ENCODE measurements around the gene OPN1MW. TPM values are rescaled to one million over a fixed set of nuclear protein-coding genes. Genes with fewer than 3 reads are reported as not detected.
"Not testable (repeated sequence)": the region's sequence is repeated elsewhere in the genome, so short reads cannot be mapped to it uniquely, and the experiment has no call there.

OPN1MW gene
- not detected in 2 replicates for total RNA-seq (2012; rRNA removed)
- not detected in 2 replicates for polyA plus RNA-seq (2012; rRNA removed)
- polyA plus RNA-seq (2012; cell fraction: cytosol; rRNA removed), result not detected in 2 replicates
- not detected in 2 replicates for polyA plus RNA-seq (2012; cell fraction: nucleus; rRNA removed; ENCODE audit: low replicate concordance)
- not detected for Bru-seq, nascent RNA
- BruChase-seq, experiment 1, labeled RNA remaining after a 6-hour chase, result not detected
- BruChase-seq, experiment 2, labeled RNA remaining after a 2-hour chase, result not detected
- long read RNA-seq, result 0 reads

DNA sequence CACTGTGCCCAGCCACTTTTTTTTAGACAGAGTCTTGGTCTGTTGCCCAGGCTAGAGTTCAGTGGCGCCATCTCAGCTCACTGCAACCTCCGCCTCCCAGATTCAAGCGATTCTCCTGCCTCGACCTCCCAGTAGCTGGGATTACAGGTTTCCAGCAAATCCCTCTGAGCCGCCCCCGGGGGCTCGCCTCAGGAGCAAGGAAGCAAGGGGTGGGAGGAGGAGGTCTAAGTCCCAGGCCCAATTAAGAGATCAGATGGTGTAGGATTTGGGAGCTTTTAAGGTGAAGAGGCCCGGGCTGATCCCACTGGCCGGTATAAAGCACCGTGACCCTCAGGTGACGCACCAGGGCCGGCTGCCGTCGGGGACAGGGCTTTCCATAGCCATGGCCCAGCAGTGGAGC lies at the start of gene OPN1MW:
Gene OPN1MW, plus strand, starts transcription at position 301 of the 400 bp plus-strand sequence. Its CDS starts 82 bp downstream, at position 383.
- H3K4me2 ChIP-seq (ENCODE audit: low read depth, low read length); H3K9ac ChIP-seq (ENCODE audit: low read depth, low read length); H3K4ac ChIP-seq (ENCODE audit: low read depth, low read length); H4K5ac ChIP-seq (ENCODE audit: low read depth, low read length); H3K79me1 ChIP-seq (ENCODE audit: low read depth in 1 of 2, low read length in 2 of 2); H2AK9ac ChIP-seq (replicated peaks; ENCODE audit: low read depth, low read length, poor library complexity); H3K27me3 ChIP-seq (ENCODE audit: control insufficient read depth, insufficient read depth, low read length); dilution Hi-C loops (cut with HindIII; ENCODE audit: low sequenced_read_pairs, unreplicated experiment); in situ Hi-C loops (cut with MboI; ENCODE audit: low sequenced_read_pairs); DNase-seq; H3K14ac ChIP-seq (replicated peaks; ENCODE audit: low read depth, low read length); H3K56ac ChIP-seq (ENCODE audit: extremely low read depth, insufficient read depth, low read length); H3K23ac ChIP-seq (ENCODE audit: low read depth, low read length); H3K4me1 ChIP-seq (ENCODE audit: control insufficient read depth, insufficient read depth, low read length); H2BK5ac ChIP-seq (ENCODE audit: low read depth, low read length, poor library complexity, severe bottlenecking); H2BK120ac ChIP-seq (ENCODE audit: low read depth, low read length); H4K8ac ChIP-seq (ENCODE audit: low read depth in 2 of 2, low read length in 2 of 2); BruUV-seq (replicated peaks); H3K9me1 ChIP-seq (ENCODE audit: insufficient read depth, low read length); POLR2A ChIA-PET (ENCODE audit: unreplicated experiment); H3K27ac ChIP-seq (ENCODE audit: insufficient read depth, low read length); H3K9me3 ChIP-seq (ENCODE audit: control insufficient read depth, insufficient read depth, low read length); H3K36me3 ChIP-seq (ENCODE audit: control insufficient read depth, insufficient read depth, low read length); intact Hi-C loops (cut with micrococcal nuclease); H3K18ac ChIP-seq (ENCODE audit: low read depth, low read length); H2AFZ ChIP-seq (replicated peaks; ENCODE audit: low read length, poor library complexity); H4K20me1 ChIP-seq (ENCODE audit: insufficient read depth, low read length); H3K4me3 ChIP-seq (ENCODE audit: insufficient read depth, low read depth, low read length); H2BK20ac ChIP-seq (ENCODE audit: low read depth, low read length); H2BK15ac ChIP-seq (ENCODE audit: low read depth, low read length); H2AK5ac ChIP-seq (ENCODE audit: low read depth, low read length); CTCF ChIA-PET; H4K91ac ChIP-seq (ENCODE audit: insufficient read depth, low read depth, low read length); ATAC-seq (ENCODE audit: low read depth): not testable (repeated sequence)
- WGBS, 2 experiments (ENCODE audit: extremely low coverage in 2 of 2, insufficient read length in 1 of 2), result no CpG with 5 or more reads among the region's 14 CpGs

Data from IMR-90 (cell line).